ENCODE results near the gene TNPO3.
"Not testable (repeated sequence)": the region's sequence is repeated elsewhere in the genome, so short reads cannot be mapped to it uniquely, and the experiment has no call there.

TNPO3 gene

DNA sequence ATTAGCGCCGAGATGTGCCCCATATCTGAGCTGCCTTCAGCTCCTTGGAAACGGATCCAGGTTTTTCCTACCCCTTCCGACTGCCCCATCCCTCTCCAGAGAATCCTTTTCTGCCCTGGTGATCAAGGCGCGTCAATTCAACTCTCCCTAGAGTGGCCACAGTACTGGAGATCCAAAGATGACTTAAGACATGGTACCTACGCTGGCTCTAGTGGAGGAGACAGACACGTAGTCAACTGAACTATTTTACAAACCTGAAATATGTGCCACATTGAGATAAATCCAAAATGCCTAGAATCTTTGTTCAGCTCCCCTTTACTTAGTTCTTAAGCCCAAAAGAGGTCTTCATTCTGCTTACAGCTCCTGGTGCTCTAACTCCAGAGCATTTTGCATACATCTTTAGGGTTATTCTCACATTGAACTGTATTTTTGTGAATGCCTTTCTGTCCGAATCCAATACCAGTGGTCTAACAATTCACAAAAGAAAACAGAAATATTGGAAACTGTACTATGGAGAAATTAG, 444 bp upstream of the TNPO3 start:
- no peaks in the 10 kb centered on the region for H3K36me3 ChIP-seq
- H3K4me1 ChIP-seq: peaks cover 0 to 29% (median 16%) of the 10 kb centered on the region in 4 donors
- TF ChIP-seq CTCF (IDR thresholded peaks at IDR 0.05): no peak
- peak overlapping the region; percentile 72 to 91 for H3K4me3 ChIP-seq
- no peaks in the 10 kb centered on the region for H3K9me3 ChIP-seq
- H3K27ac ChIP-seq: peak overlapping the region; percentile 92 to 97
- no peak for DNase-seq
- intact Hi-C loops (cut with DNase I; ENCODE audit: low total_unique reads): no loop called here
- H3K27me3 ChIP-seq: peaks cover 0 to 3% of the 10 kb centered on the region in 2 donors

GRCh38 chr7:129053938-129054437, 923 bp downstream of the TNPO3 start:
- Histone ChIP-seq H3K4me1 (peaks cover 0 to 36% (median 21%) of the 10 kb centered on the region in 4 donors), H3K36me3 (no peaks in the 10 kb centered on the region), H3K27ac (peak overlapping the region; percentile 92 to 97), H3K4me3 (peak overlapping the region; percentile 72 to 91), H3K27me3 (no peaks in the 10 kb centered on the region), H3K9me3 (no peaks in the 10 kb centered on the region)
- no peak for DNase-seq
- intact Hi-C loops (cut with DNase I; ENCODE audit: low total_unique reads): no loop called here
- no peak for TF ChIP-seq CTCF (IDR thresholded peaks at IDR 0.05)

- Histone ChIP-seq H3K4me3 (no peak overlapping the region), H3K9me3 (no peaks in the 10 kb centered on the region), H3K27me3 (no peaks in the 10 kb centered on the region), H3K27ac (no peak overlapping the region), H3K36me3 (no peaks in the 10 kb centered on the region), H3K4me1 (peaks cover 0 to 44% (median 24%) of the 10 kb centered on the region in 4 donors)
- TF ChIP-seq CTCF (IDR thresholded peaks at IDR 0.05): no peak
- intact Hi-C loops (cut with DNase I; ENCODE audit: low total_unique reads): no loop called here
- no peak for DNase-seq
Measured at GRCh38 chr7:129052441-129052840, 2.5 kb downstream of the TNPO3 start.

GRCh38 chr7:129051459-129051858, 3.5 kb downstream of the TNPO3 start:
- peaks cover 0 to 48% (median 24%) of the 10 kb centered on the region in 4 donors for H3K4me1 ChIP-seq
- intact Hi-C loops (cut with DNase I; ENCODE audit: low total_unique reads); DNase-seq; H3K36me3 ChIP-seq; H3K27ac ChIP-seq; H3K4me3 ChIP-seq; H3K27me3 ChIP-seq; H3K9me3 ChIP-seq: not testable (repeated sequence)

DNA sequence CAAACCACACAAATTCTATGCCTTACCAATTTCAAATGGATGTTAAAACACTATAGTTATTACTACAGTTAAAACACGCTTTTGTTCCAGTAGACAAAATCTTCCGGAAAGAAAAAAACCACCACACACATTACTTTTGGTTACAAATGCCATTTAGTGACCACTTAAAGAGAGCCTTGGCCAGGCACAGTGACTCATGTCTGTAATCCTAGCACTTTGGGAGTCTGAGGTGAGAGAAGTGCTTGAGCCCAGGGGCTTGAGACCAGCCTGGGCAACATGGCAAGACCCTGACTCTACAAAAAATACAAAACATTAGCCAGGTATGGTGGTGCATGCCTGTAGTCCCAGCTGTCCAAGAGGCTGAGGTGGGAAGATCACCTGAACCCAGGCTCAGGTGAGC, 7.2 kb downstream of the TNPO3 start:
- no peaks in the 10 kb centered on the region for H3K27me3 ChIP-seq
- H3K9me3 ChIP-seq: no peaks in the 10 kb centered on the region
- no peaks in the 10 kb centered on the region for H3K36me3 ChIP-seq
- intact Hi-C loops (cut with DNase I; ENCODE audit: low total_unique reads): no loop called here
- no peak for DNase-seq
- no peak overlapping the region for H3K27ac ChIP-seq
- no peak for TF ChIP-seq CTCF (IDR thresholded peaks at IDR 0.05)
- H3K4me3 ChIP-seq: no peak overlapping the region
- H3K4me1 ChIP-seq: peaks cover 0 to 55% (median 15%) of the 10 kb centered on the region in 4 donors

GRCh38 chr7:129045682-129046081, 9.2 kb downstream of the TNPO3 start:
- TF ChIP-seq CTCF (IDR thresholded peaks at IDR 0.05): no peak
- intact Hi-C loops (cut with DNase I; ENCODE audit: low total_unique reads): no loop called here
- Histone ChIP-seq H3K36me3 (no peaks in the 10 kb centered on the region), H3K27ac (no peak overlapping the region), H3K4me3 (no peak overlapping the region), H3K9me3 (no peaks in the 10 kb centered on the region), H3K4me1 (peaks cover 0 to 45% (median 12%) of the 10 kb centered on the region in 4 donors), H3K27me3 (no peaks in the 10 kb centered on the region)
- DNase-seq: no peak

Measured in tibial artery (tissue), 4 donors.